Lower leg skin (tissue), 3 donors: ENCODE data around the gene SPANXA2.

ENCODE experiments used
- POLR2A ChIP-seq, 2 donors: fragments of 450-650 bp; IDR thresholded peaks; one replicate each; pipeline ENCODE4 v1.6.1; 2016 to 2017; ENCODE audit warnings: antibody characterized with exemption in 2 of 2, mild to moderate bottlenecking in 1 of 2, moderate library complexity in 1 of 2
- TF ChIP-seq, protein P1 (sequence below), 3 donors: fragments of 450-650 bp; IDR thresholded peaks; one replicate each; pipeline ENCODE4 v1.5.1; 2016; ENCODE audit warnings: antibody characterized with exemption in 3 of 3, mild to moderate bottlenecking in 3 of 3, moderate library complexity in 2 of 3

DNA sequence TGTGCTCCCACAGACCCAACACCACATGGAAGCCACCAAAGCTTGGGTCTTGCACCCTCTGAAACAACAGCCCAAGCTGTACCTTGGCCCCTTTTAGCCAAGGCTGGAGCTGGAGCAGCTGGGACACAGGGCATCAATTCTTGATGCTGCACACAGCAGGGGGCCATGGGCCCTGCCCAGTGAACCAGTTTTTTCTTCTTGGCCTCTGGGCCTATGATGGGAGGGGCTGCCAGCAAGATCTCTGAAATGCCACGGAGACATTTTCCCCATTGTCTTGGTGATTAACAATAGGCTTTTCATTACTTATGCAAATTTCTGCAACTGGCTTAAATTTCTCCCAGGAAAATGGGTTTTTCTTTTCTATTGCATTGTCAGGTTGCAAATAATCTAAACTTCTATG is 49.0 kb downstream of the SPANXA2 start:
- TF ChIP-seq, protein P1, sequence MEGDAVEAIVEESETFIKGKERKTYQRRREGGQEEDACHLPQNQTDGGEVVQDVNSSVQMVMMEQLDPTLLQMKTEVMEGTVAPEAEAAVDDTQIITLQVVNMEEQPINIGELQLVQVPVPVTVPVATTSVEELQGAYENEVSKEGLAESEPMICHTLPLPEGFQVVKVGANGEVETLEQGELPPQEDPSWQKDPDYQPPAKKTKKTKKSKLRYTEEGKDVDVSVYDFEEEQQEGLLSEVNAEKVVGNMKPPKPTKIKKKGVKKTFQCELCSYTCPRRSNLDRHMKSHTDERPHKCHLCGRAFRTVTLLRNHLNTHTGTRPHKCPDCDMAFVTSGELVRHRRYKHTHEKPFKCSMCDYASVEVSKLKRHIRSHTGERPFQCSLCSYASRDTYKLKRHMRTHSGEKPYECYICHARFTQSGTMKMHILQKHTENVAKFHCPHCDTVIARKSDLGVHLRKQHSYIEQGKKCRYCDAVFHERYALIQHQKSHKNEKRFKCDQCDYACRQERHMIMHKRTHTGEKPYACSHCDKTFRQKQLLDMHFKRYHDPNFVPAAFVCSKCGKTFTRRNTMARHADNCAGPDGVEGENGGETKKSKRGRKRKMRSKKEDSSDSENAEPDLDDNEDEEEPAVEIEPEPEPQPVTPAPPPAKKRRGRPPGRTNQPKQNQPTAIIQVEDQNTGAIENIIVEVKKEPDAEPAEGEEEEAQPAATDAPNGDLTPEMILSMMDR (IDR thresholded peaks at IDR 0.05), result no peak
- no peak for TF ChIP-seq POLR2A (IDR thresholded peaks at IDR 0.05)
